GM19240 (cell line): ENCODE measurements around the gene GALNT17.
"Not testable (repeated sequence)": the region's sequence is repeated elsewhere in the genome, so short reads cannot be mapped to it uniquely, and the experiment has no call there.

Experiments
- DNase-seq: peaks from one replicate; pipeline ENCODE4 v3.0.0; 2011; ENCODE audit warnings: low spot score; ENCODE audit not compliant: insufficient read length

GALNT17 gene

GRCh38 chr7:71235253-71235652, 103.3 kb downstream of the GALNT17 start:
- DNase-seq = no peak

GRCh38 chr7:71236230-71237105, 104.5 kb downstream of the GALNT17 start:
- no peak for DNase-seq

GRCh38 chr7:71237945-71238344, 106.0 kb downstream of the GALNT17 start:
- no peak for DNase-seq

- DNase-seq = no peak
Measured at GRCh38 chr7:71238581-71239295, 106.8 kb downstream of the GALNT17 start.

GRCh38 chr7:71239586-71240268, 107.8 kb downstream of the GALNT17 start:
- DNase-seq = no peak

GRCh38 chr7:71243736-71244410, 111.9 kb downstream of the GALNT17 start:
- no peak for DNase-seq

- no peak for DNase-seq
Measured at GRCh38 chr7:71245038-71245437, 113.1 kb downstream of the GALNT17 start.

GRCh38 chr7:71251706-71252105, 119.8 kb downstream of the GALNT17 start:
- no peak for DNase-seq

GRCh38 chr7:71254751-71255150, 122.8 kb downstream of the GALNT17 start:
- DNase-seq = no peak

GRCh38 chr7:71255537-71256178, 123.7 kb downstream of the GALNT17 start:
- DNase-seq = no peak

- no peak for DNase-seq
Measured at GRCh38 chr7:71261066-71261465, 129.1 kb downstream of the GALNT17 start.

GRCh38 chr7:71262834-71263233, 130.9 kb downstream of the GALNT17 start:
- not testable (repeated sequence) for DNase-seq

- DNase-seq = no peak
Measured at GRCh38 chr7:71264005-71264404, 132.1 kb downstream of the GALNT17 start.

GRCh38 chr7:71266912-71267311, 135.0 kb downstream of the GALNT17 start:
- no peak for DNase-seq

GRCh38 chr7:71267734-71268469, 136.0 kb downstream of the GALNT17 start:
- no peak for DNase-seq

- DNase-seq = no peak
Measured at GRCh38 chr7:71270558-71270957, 138.6 kb downstream of the GALNT17 start.

GRCh38 chr7:71271203-71271602, 139.3 kb downstream of the GALNT17 start:
- no peak for DNase-seq

- DNase-seq = no peak
Measured at GRCh38 chr7:71272509-71273490, 140.9 kb downstream of the GALNT17 start.

- no peak for DNase-seq
Measured at GRCh38 chr7:71278257-71278656, 146.3 kb downstream of the GALNT17 start.
